ENCODE results near the gene CYP26A1.

CYP26A1 gene

GRCh38 chr10:93124580-93125318 lies 51.1 kb downstream of the CYP26A1 start:
- no peak for DNase-seq

- DNase-seq = no peak
Measured at GRCh38 chr10:93125966-93126365, 52.3 kb downstream of the CYP26A1 start.

DNA sequence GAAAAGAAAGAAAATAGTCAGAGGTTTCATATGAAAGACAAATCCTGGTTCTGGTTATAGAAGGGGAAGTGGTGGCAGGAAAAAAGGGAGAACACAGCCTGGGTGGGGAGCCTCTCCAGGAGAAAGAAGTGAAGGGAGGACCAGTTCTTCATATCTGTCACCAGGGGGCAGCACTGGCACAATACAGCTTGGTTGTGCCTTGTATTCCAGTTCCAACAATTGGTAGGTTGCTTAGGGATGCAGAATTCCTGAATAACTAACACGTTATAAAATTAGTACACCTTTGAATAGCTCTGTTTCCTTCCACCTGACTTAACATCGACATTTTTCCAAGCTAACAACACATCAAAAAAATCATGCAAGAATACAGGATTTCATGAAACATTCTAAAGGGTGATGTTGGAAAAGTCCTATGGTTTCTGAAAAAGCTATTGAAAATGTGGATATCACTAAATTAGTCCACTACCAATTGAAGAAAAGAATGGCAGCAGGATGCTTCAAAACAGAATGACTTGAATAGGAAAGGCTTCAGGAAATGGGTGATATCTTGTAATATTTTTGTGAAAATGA lies 52.9 kb downstream of the CYP26A1 start:
- no peak for DNase-seq
